CD8-positive, alpha-beta memory T cell (primary cell): ENCODE data around the gene LRRFIP1. TPM values are rescaled to one million over a fixed set of nuclear protein-coding genes. Genes with fewer than 3 reads are reported as not detected.

ENCODE experiments used
- CTCF ChIA-PET: fragments of 350-600 bp; sonication (Branson Sonifier 250); formaldehyde crosslinking; loops from one replicate; lab custom pipeline; 2021; ENCODE audit warnings: antibody characterized with exemption; lab: Charles Lee
- POLR2A ChIA-PET: fragments of 350-600 bp; sonication (Branson Sonifier 250); formaldehyde crosslinking; loops from one replicate; lab custom pipeline; 2021; ENCODE audit warnings: antibody characterized with exemption; lab: Charles Lee
- DNase-seq, 5 donors: peaks; one replicate each; pipeline versions ENCODE4 v3.0.0 to v3.0.0-alpha.2; 2020 to 2022; ENCODE audit warnings: mixed read lengths in 1 of 5
- H3K27ac ChIP-seq: one replicate; pipeline ENCODE4 v1.7.0; 2013; ENCODE audit warnings: low read depth, mild to moderate bottlenecking, low read length, moderate library complexity
- H3K27me3 ChIP-seq: 2 replicates; pipeline ENCODE4 v1.7.0; 2013; ENCODE audit warnings: low read length, mild to moderate bottlenecking; ENCODE audit not compliant: insufficient read depth, poor library complexity, severe bottlenecking
- H3K36me3 ChIP-seq: 2 replicates; pipeline ENCODE4 v1.7.0; 2013; ENCODE audit warnings: mild to moderate bottlenecking, low read length, moderate library complexity; ENCODE audit not compliant: insufficient read depth
- H3K4me1 ChIP-seq: 2 replicates; pipeline ENCODE4 v1.7.0; 2013; ENCODE audit warnings: mild to moderate bottlenecking, low read length, moderate library complexity; ENCODE audit not compliant: insufficient read depth
- H3K4me3 ChIP-seq: 2 replicates; pipeline ENCODE4 v1.7.0; 2013; ENCODE audit warnings: mild to moderate bottlenecking, low read length
- H3K9me3 ChIP-seq: 2 replicates; pipeline ENCODE4 v1.7.0; 2013; ENCODE audit warnings: mild to moderate bottlenecking, low read length
- H3K27ac Mint-ChIP-seq, 8 donors: one replicate each; pipeline ENCODE4 v1.8.0; 2020 to 2021; ENCODE audit warnings: mixed read lengths in 8 of 8, mild to moderate bottlenecking in 6 of 8, inconsistent platforms in 3 of 8, moderate library complexity in 3 of 8
- H3K27me3 Mint-ChIP-seq, 2 donors: one replicate each; pipeline ENCODE4 v1.8.0; 2020 to 2021; ENCODE audit warnings: mixed read lengths in 2 of 2, mild to moderate bottlenecking in 1 of 2, moderate library complexity in 1 of 2
- H3K36me3 Mint-ChIP-seq, 3 donors: one replicate each; pipeline ENCODE4 v1.8.0; 2020 to 2021; ENCODE audit warnings: mixed read lengths in 3 of 3, inconsistent platforms in 1 of 3, mild to moderate bottlenecking in 1 of 3
- H3K4me1 Mint-ChIP-seq, 3 donors: one replicate each; pipeline ENCODE4 v1.8.0; 2020 to 2021; ENCODE audit warnings: mixed read lengths in 3 of 3, inconsistent platforms in 1 of 3, mild to moderate bottlenecking in 1 of 3
- H3K4me3 Mint-ChIP-seq, 7 donors: one replicate each; pipeline ENCODE4 v1.8.0; 2020 to 2021; ENCODE audit warnings: mixed read lengths in 7 of 7, mild to moderate bottlenecking in 6 of 7, moderate library complexity in 4 of 7, inconsistent platforms in 2 of 7
- H3K9me3 Mint-ChIP-seq, 5 donors: one replicate each; pipeline ENCODE4 v1.8.0; 2020 to 2022; ENCODE audit warnings: mixed read lengths in 5 of 5, mild to moderate bottlenecking in 3 of 5, moderate library complexity in 2 of 5, inconsistent platforms in 1 of 5
- polyA plus RNA-seq: library from polyadenylated mRNA; unstranded; fragments of 300-500 nt; fragmentation: Illumina TruSeq; gene quantifications from one replicate; pipeline ENCODE4 v1.2.3, GENCODE V29; 2021
- total RNA-seq, 2 experiments: library from RNA; stranded (reverse); gene quantifications; one replicate each; pipeline ENCODE4 v1.2.3, GENCODE V29; 2021

LRRFIP1 gene
- total and polyA plus RNA-seq, 3 experiments from 2014 or later, result 128 to 192 (median 188) TPM

DNA sequence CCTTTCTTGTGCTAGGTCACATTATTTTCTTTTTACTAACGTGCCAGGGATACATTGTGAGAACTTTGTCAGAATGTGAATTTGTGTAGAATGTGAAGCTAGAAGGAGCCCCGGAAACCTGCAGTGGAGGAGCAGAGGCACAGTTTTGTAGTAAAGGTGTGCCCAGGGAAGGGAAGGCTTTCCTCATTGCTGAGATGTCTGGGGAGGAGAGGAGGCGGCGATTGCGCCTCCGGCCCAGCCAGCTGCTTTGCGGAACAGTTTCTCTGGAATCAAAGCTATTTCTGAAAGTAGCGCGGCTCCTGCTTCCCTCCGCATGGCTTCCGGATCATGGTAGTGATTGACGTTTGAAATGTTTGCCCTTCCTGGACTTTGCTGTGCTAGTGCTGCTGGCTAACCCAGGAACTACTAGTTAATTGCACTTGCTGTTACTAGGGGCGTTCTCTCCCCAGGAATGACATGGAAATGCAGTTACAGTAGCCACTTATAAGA is 88.1 kb downstream of the LRRFIP1 start:
- no peaks in the 10 kb centered on the region for H3K9me3 ChIP-seq
- Mint-ChIP-seq H3K27me3 (peaks cover 0 to 4% of the 10 kb centered on the region in 2 donors), H3K36me3 (peaks cover 0 to 70% (median 17%) of the 10 kb centered on the region in 3 donors), H3K9me3 (peaks cover 0 to 2% (median 0%) of the 10 kb centered on the region in 5 donors), H3K27ac (peak overlapping the region in 6 of 8 donors; percentile 50 to 82 (median 64)), H3K4me1 (peaks cover 64 to 93% (median 86%) of the 10 kb centered on the region in 3 donors), H3K4me3 (peak overlapping the region in 2 of 7 donors; percentile 2 to 74)
- H3K4me3 ChIP-seq, result no peak overlapping the region
- H3K27ac ChIP-seq, result no peak overlapping the region
- CTCF ChIA-PET, result no interaction called here
- peaks cover 4% of the 10 kb centered on the region for H3K36me3 ChIP-seq
- H3K27me3 ChIP-seq, result no peaks in the 10 kb centered on the region
- H3K4me1 ChIP-seq, result peaks cover 4% of the 10 kb centered on the region
- no peak for DNase-seq
- POLR2A ChIA-PET, result no interaction called here

DNA sequence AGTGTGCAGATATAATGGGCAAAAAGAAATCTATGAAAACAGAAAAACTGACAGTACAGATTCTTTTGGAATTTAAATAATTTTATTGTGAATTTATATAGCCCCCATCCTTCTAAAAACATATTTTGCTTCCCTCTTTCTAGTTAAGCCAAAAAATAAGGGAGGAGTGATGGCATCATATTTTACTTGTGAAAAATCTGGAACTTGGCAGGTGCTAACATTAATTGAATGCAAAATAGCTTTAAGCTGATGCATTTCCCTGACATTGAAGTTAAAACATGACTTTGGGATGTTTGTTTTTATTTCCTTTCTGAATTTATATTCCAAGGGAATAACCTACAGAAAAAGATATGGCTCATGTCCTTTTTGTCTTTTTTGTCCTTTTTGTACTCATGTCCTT is 88.6 kb downstream of the LRRFIP1 start:
- Mint-ChIP-seq H3K4me3 (no peak overlapping the region), H3K36me3 (peaks cover 0 to 70% (median 16%) of the 10 kb centered on the region in 3 donors), H3K27me3 (peaks cover 0 to 4% of the 10 kb centered on the region in 2 donors), H3K4me1 (peaks cover 69 to 93% (median 90%) of the 10 kb centered on the region in 3 donors), H3K9me3 (peaks cover 0 to 2% (median 0%) of the 10 kb centered on the region in 5 donors), H3K27ac (peak overlapping the region; percentile 5 to 75 (median 48))
- peaks cover 4% of the 10 kb centered on the region for H3K4me1 ChIP-seq
- H3K27me3 ChIP-seq, result no peaks in the 10 kb centered on the region
- H3K27ac ChIP-seq, result no peak overlapping the region
- ChIA-PET CTCF (interaction anchor here (1.0 to 1.4 kb wide), 2 partner anchors 28 to 43 kb away, joined by 4 to 6 read pairs; no protein-coding TSS in a partner anchor), POLR2A (no interaction called here)
- H3K4me3 ChIP-seq, result no peak overlapping the region
- DNase-seq, result no peak
- no peaks in the 10 kb centered on the region for H3K9me3 ChIP-seq
- H3K36me3 ChIP-seq, result peaks cover 2% of the 10 kb centered on the region

DNA sequence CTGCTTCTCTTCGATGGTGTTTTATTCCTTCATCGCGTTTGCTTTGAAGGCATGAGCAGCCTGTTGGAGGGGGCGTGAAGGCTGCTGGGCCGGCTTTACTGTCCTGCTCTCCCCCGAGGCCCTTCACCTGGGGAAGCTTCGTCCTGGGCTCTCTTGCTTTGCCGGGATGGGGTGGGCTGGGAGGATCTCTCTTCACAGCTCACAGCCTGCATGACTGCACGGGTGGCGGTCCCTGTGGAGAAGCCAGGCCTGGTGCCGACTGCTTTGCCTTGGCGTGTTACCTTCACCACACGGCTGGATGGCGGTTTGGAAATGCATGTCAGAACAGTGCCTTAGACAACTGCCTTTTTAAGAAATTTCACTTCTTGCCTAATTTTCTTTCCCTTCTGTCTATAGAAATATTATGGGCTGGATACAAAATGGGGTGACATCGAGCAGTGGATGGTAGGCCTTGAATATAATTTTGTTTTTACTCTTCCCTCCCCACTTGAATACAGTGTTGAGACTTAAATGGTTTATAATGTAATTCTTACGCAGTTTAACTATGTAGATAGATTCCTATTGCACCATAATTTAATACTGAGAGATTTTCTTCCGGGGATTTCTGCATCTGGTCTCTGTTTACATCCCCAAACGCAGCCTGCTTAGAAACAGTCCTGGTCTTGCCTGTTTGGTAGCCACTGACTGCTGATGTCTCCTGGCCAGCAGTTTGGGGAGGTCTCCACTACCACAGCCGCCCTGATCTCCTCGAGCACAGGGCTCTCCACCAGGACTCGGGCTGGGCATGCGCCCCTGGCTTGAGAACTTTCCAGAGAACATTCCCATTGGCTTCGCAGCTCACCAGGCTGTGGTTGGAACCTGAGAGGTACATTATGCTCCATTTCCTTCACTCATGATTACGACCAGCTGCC is 90.2 kb downstream of the LRRFIP1 start:
- Mint-ChIP-seq H3K27me3 (peaks cover 0 to 6% of the 10 kb centered on the region in 2 donors), H3K36me3 (peaks cover 0 to 68% (median 16%) of the 10 kb centered on the region in 3 donors)

DNA sequence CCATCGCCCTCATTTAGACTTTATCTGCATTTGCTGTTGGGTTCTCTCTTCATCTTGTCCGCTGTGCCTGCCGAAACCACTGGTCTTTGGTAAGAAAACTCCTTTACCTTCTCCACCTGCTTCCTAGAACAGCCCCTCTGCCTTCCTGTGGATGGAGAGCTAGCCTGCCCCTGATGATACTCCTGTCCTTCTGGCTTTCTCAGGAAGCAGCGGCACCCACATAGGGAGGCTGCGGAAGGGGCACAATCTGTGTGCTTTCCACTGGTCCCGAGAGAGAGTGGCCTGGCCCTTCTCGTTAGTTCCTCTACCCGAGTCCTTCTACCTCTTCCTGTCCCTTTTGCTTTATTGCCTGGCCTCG is 90.9 kb downstream of the LRRFIP1 start:
- Mint-ChIP-seq H3K27ac (peak overlapping the region; percentile 30 to 88 (median 74)), H3K4me1 (peaks cover 66 to 94% (median 90%) of the 10 kb centered on the region in 3 donors), H3K36me3 (peaks cover 0 to 64% (median 14%) of the 10 kb centered on the region in 3 donors), H3K4me3 (no peak overlapping the region), H3K9me3 (peaks cover 0 to 2% (median 0%) of the 10 kb centered on the region in 5 donors), H3K27me3 (peaks cover 0 to 6% of the 10 kb centered on the region in 2 donors)
- CTCF ChIA-PET, result no interaction called here
- peaks cover 4% of the 10 kb centered on the region for H3K4me1 ChIP-seq
- no peak for DNase-seq
- no peaks in the 10 kb centered on the region for H3K36me3 ChIP-seq
- H3K9me3 ChIP-seq, result no peaks in the 10 kb centered on the region
- POLR2A ChIA-PET, result no interaction called here
- H3K4me3 ChIP-seq, result no peak overlapping the region
- H3K27me3 ChIP-seq, result no peaks in the 10 kb centered on the region
- no peak overlapping the region for H3K27ac ChIP-seq

More for the DNA sequence above, 90.2 kb downstream of the LRRFIP1 start:
- Mint-ChIP-seq H3K9me3 (peaks cover 0 to 2% (median 0%) of the 10 kb centered on the region in 5 donors), H3K4me1 (peaks cover 70 to 94% (median 92%) of the 10 kb centered on the region in 3 donors), H3K4me3 (no peak overlapping the region), H3K27ac (peak overlapping the region in 6 of 8 donors; percentile 31 to 76 (median 58))
- Histone ChIP-seq H3K9me3 (no peaks in the 10 kb centered on the region), H3K27me3 (no peaks in the 10 kb centered on the region), H3K27ac (no peak overlapping the region), H3K4me3 (no peak overlapping the region), H3K36me3 (no peaks in the 10 kb centered on the region), H3K4me1 (peaks cover 4% of the 10 kb centered on the region)
- ChIA-PET CTCF (interaction anchor here (1.0 to 1.4 kb wide), 2 partner anchors 29 to 45 kb away, joined by 4 to 6 read pairs; no protein-coding TSS in a partner anchor), POLR2A (no interaction called here)
- no peak for DNase-seq

DNA sequence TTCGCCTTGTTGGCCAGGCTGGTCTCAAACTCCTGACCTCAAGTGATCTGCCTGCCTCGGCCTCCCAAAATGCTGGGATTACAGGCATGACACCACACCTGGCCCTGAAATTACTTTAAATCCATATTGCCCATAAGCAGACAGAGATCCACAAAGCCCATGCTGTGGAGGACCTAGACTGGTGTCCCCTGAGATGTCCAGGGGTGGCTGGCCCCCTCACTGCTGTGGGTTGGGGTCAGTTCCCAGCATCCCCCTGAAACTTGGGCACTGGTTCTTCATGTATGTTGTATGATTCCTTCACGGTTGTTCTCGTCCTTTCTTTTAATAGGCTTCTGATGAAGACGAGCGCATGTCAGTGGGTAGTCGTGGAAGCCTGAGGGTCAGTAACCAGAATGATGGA is 93.1 kb downstream of the LRRFIP1 start:
- POLR2A ChIA-PET, result interaction anchor here (0.7 kb wide), 1 partner anchor 49 kb away, joined by 3 read pairs; no protein-coding TSS in a partner anchor
- no peaks in the 10 kb centered on the region for H3K36me3 ChIP-seq
- DNase-seq, result no peak
- H3K27ac Mint-ChIP-seq, result peak overlapping the region in 7 of 8 donors; percentile 1 to 90 (median 35)
- H3K4me3 ChIP-seq, result no peak overlapping the region
- CTCF ChIA-PET, result no interaction called here
- H3K27me3 ChIP-seq, result no peaks in the 10 kb centered on the region
- H3K4me3 Mint-ChIP-seq, result no peak overlapping the region
- H3K27ac ChIP-seq, result no peak overlapping the region
- peaks cover 0 to 65% (median 10%) of the 10 kb centered on the region in 3 donors for H3K36me3 Mint-ChIP-seq
- no peaks in the 10 kb centered on the region for H3K9me3 ChIP-seq
- peaks cover 65 to 95% (median 91%) of the 10 kb centered on the region in 3 donors for H3K4me1 Mint-ChIP-seq
- H3K4me1 ChIP-seq, result peaks cover 4% of the 10 kb centered on the region
- H3K9me3 Mint-ChIP-seq, result peaks cover 0 to 2% (median 0%) of the 10 kb centered on the region in 5 donors
- peaks cover 0 to 6% of the 10 kb centered on the region in 2 donors for H3K27me3 Mint-ChIP-seq

DNA sequence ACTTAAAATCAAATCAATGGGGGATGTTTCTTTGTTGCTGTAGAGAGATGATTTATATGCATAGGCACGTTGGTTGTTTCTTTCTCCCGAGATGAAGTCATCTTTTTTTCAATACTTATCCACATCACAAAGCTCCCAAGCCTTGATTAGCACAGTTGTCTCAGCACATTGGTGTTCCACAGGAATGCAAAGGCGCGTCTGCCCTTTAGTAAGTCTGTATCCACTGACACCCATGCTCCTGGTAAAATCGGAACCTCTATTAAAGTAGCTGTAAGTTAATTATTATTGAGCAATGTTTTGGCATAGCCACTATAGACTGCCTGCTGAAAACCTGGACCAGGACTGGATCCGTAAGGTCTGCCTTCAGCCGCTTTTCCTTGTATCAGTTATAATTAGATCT is 93.6 kb downstream of the LRRFIP1 start:
- peak overlapping the region; percentile 1 to 92 (median 34) for H3K27ac Mint-ChIP-seq
- H3K4me1 Mint-ChIP-seq, result peaks cover 62 to 92% (median 91%) of the 10 kb centered on the region in 3 donors
- Histone ChIP-seq H3K36me3 (no peaks in the 10 kb centered on the region), H3K27ac (no peak overlapping the region), H3K4me1 (no peaks in the 10 kb centered on the region), H3K9me3 (no peaks in the 10 kb centered on the region), H3K27me3 (no peaks in the 10 kb centered on the region), H3K4me3 (no peak overlapping the region)
- ChIA-PET POLR2A (no interaction called here), CTCF (interaction anchor here (0.7 kb wide), 1 partner anchor 24 kb away, joined by 3 read pairs; no protein-coding TSS in a partner anchor)
- H3K36me3 Mint-ChIP-seq, result peaks cover 0 to 67% (median 10%) of the 10 kb centered on the region in 3 donors
- DNase-seq, result no peak
- H3K27me3 Mint-ChIP-seq, result peaks cover 0 to 6% of the 10 kb centered on the region in 2 donors
- no peak overlapping the region for H3K4me3 Mint-ChIP-seq
- peaks cover 0 to 2% (median 0%) of the 10 kb centered on the region in 5 donors for H3K9me3 Mint-ChIP-seq

DNA sequence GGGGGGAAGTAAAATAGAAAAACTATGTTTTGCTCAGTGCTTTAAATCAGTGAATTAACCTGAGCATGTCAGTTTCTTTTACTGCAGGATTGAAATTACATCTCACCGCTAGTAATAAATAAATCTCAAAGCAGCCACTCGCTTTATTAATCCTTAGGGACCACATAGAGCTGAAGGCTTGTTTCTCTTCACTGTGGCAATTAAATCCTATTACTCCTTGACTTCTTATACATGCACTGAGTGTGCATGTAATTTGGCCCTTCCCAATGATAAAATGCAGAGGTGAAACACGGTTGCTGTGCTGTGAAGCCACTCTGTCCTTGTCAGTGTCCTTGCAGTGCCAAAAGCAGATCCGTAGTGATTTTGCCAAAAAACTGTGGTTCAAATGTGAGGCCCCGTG is 94.1 kb downstream of the LRRFIP1 start:
- Histone ChIP-seq H3K36me3 (no peaks in the 10 kb centered on the region), H3K27ac (no peak overlapping the region)

More for the DNA sequence above, 94.1 kb downstream of the LRRFIP1 start:
- ChIA-PET CTCF (interaction anchor here (0.7 kb wide), 1 partner anchor 23 kb away, joined by 3 read pairs; no protein-coding TSS in a partner anchor), POLR2A (no interaction called here)
- no peaks in the 10 kb centered on the region for H3K9me3 ChIP-seq
- Mint-ChIP-seq H3K36me3 (peaks cover 0 to 65% (median 10%) of the 10 kb centered on the region in 3 donors), H3K27ac (peak overlapping the region; percentile 12 to 94 (median 72)), H3K9me3 (peaks cover 0 to 2% (median 0%) of the 10 kb centered on the region in 5 donors), H3K4me3 (no peak overlapping the region), H3K27me3 (peaks cover 0 to 6% of the 10 kb centered on the region in 2 donors), H3K4me1 (peaks cover 62 to 92% (median 90%) of the 10 kb centered on the region in 3 donors)
- no peaks in the 10 kb centered on the region for H3K27me3 ChIP-seq
- H3K4me1 ChIP-seq, result no peaks in the 10 kb centered on the region
- no peak overlapping the region for H3K4me3 ChIP-seq
- DNase-seq, result no peak
